Spleen (tissue), 7 donors: ENCODE measurements around the gene BMP5.

Experiments
- CTCF ChIP-seq, 11 experiments: fragments of 200-600 bp in 7 of 11; fragments of 450-650 bp in 4 of 11; sonication (generic) in 4 of 11; IDR thresholded peaks in 8 of 11; conservative IDR thresholded peaks in 3 of 11; 1 replicate in 7 of 11; 2 replicates in 4 of 11; pipeline versions ENCODE4 v1.4.0 to v1.8.0; 2016 to 2021; ENCODE audit warnings: antibody characterized with exemption in 11 of 11, inconsistent platforms in 4 of 11, mild to moderate bottlenecking in 1 of 11
- POLR2A ChIP-seq, 3 donors: fragments of 450-650 bp; IDR thresholded peaks; one replicate each; pipeline ENCODE4 v1.5.1; 2017; ENCODE audit warnings: antibody characterized with exemption in 3 of 3, mild to moderate bottlenecking in 1 of 3
- POLR2AphosphoS5 ChIP-seq, 3 donors: sonication (generic); formaldehyde crosslinking; IDR thresholded peaks; one replicate each; pipeline ENCODE4 v1.5.1; 2017; ENCODE audit warnings: antibody characterized with exemption in 3 of 3
- donor health status: DM: no; HTN: no; CAD: no; lungs with moderate emphysema.
- donor health status: DM: no; HTN: no; CAD: no.
- donor health status: DM: no; HTN: no; CAD: no.

GRCh38 chr6:55901765-55902270, 26.4 kb upstream of the BMP5 start:
- no peak for TF ChIP-seq CTCF (IDR thresholded peaks at IDR 0.05 in 8 of 11, conservative IDR thresholded peaks at IDR 0.05 in 3 of 11)
- no peak for TF ChIP-seq POLR2A (IDR thresholded peaks at IDR 0.05)
- TF ChIP-seq POLR2AphosphoS5 (IDR thresholded peaks at IDR 0.05) = no peak
